ENCODE data around the gene DLEC1. TPM values are rescaled to one million over a fixed set of nuclear protein-coding genes. Genes with fewer than 3 reads are reported as not detected.
A peak's percentile ranks its signal among the peaks of the same experiment; 100 is the strongest.
"Not testable (repeated sequence)": the region's sequence is repeated elsewhere in the genome, so short reads cannot be mapped to it uniquely, and the experiment has no call there.

Gene DLEC1
- total RNA-seq, 1 experiment from 2014 or later: not detected

GRCh38 chr3:38038447-38038911, 529 bp upstream of the DLEC1 start:
- no peak for DNase-seq (ENCODE audit: low read depth)

GRCh38 chr3:38039899-38040261, 872 bp downstream of the DLEC1 start:
- DNase-seq (ENCODE audit: low read depth): peak; percentile 13

DNA sequence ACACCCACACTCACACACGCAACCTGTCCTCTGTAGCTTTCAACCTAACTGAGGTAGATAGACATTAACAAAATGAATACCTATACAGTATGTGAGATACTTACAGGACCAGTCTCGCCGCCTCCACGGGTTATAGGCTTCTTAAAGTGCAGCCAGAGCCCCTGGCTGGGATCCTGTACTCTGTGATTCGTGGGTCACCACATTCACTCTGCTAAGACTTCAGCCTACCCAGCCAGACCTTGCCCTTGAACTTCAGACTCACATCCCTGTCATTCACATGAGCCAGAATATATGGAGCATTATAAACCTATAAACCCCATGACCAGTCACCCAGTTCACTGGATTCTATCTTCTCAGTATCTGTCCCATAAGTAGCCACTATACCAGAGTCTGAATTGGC, 1.4 kb downstream of the DLEC1 start:
- DNase-seq (ENCODE audit: low read depth): no peak

- DNase-seq (ENCODE audit: low read depth): no peak
Observed at GRCh38 chr3:38043486-38043885, 4.5 kb downstream of the DLEC1 start.

GRCh38 chr3:38046027-38046426, 7.0 kb downstream of the DLEC1 start:
- DNase-seq (ENCODE audit: low read depth): no peak

- no peak for DNase-seq (ENCODE audit: low read depth)
Observed at GRCh38 chr3:38046821-38047220, 7.8 kb downstream of the DLEC1 start.

- DNase-seq (ENCODE audit: low read depth): no peak
Observed at GRCh38 chr3:38047896-38048295, 8.9 kb downstream of the DLEC1 start.

GRCh38 chr3:38049358-38050126, 10.5 kb downstream of the DLEC1 start:
- DNase-seq (ENCODE audit: low read depth): no peak

- no peak for DNase-seq (ENCODE audit: low read depth)
Observed at GRCh38 chr3:38051131-38051530, 12.1 kb downstream of the DLEC1 start.

GRCh38 chr3:38053286-38053685, 14.3 kb downstream of the DLEC1 start:
- not testable (repeated sequence) for DNase-seq (ENCODE audit: low read depth)

- DNase-seq (ENCODE audit: low read depth): not testable (repeated sequence)
Observed at GRCh38 chr3:38053813-38054498, 14.9 kb downstream of the DLEC1 start.

DNA sequence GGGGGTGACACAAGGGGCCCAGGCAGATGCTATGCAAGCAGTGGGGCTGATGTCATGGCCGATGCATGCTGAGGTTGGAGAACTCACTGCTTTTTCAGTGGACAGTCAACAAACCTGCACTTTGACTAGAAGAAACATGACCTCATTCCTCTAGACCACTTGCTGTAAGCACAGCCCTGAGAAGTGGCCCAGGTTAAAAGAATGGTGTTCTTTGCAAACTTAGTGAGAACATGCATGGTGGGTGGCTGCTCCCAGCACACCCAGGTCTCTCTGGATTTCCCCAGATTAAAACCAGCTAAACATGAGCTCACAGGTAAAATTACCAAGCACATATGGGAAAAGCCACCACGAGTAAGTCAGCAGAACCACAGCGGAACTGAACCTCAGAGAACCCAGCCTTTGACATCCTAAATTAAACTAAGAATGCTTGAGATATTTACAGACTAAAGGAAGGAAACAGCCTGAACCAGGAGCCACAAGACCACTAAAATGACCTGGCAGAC, 15.5 kb downstream of the DLEC1 start:
- no peak for DNase-seq (ENCODE audit: low read depth)

GRCh38 chr3:38059148-38059547, 20.1 kb downstream of the DLEC1 start:
- no peak for DNase-seq (ENCODE audit: low read depth)

GRCh38 chr3:38059591-38059990, 20.6 kb downstream of the DLEC1 start:
- DNase-seq (ENCODE audit: low read depth): no peak

- DNase-seq (ENCODE audit: low read depth): no peak
Observed at GRCh38 chr3:38062809-38063208, 23.8 kb downstream of the DLEC1 start.

GRCh38 chr3:38064453-38064852, 25.4 kb downstream of the DLEC1 start:
- DNase-seq (ENCODE audit: low read depth): not testable (repeated sequence)

GRCh38 chr3:38067508-38068233, 28.7 kb downstream of the DLEC1 start:
- DNase-seq (ENCODE audit: low read depth): no peak

GRCh38 chr3:38070013-38070412, 31.0 kb downstream of the DLEC1 start:
- DNase-seq (ENCODE audit: low read depth): no peak

- DNase-seq (ENCODE audit: low read depth): not testable (repeated sequence)
Observed at GRCh38 chr3:38077073-38077472, 38.1 kb downstream of the DLEC1 start.

- DNase-seq (ENCODE audit: low read depth): not testable (repeated sequence)
Observed at GRCh38 chr3:38082296-38082695, 43.3 kb downstream of the DLEC1 start.

GRCh38 chr3:38083254-38083653, 44.2 kb downstream of the DLEC1 start:
- not testable (repeated sequence) for DNase-seq (ENCODE audit: low read depth)

DNA sequence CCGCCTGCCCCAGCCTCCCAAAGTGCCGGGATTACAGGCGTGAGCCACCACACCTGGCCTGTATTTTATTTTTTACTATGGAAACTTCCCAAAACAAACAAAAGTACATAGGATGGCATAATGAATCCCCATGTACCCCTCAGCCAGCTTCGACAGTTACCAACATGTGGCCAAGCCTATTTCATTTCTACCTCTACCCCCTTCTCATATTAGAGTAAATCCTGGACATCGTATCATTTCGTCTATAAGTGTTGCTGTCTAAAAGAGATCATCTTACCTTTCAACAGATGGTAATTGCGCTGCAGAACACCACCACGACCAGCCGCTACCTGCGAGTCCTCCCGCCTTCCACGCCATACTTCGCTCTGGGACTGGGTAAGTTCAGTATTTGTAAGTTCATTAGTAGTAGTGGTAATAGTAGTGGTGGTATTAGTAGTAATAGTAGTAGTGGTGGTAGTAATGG, 44.9 kb downstream of the DLEC1 start:
- no peak for DNase-seq (ENCODE audit: low read depth)

Data from Daoy (cell line).